Mucosa of rectum (tissue), 2 donors: ENCODE results near the gene PHF13.
A peak's percentile ranks its signal among the peaks of the same experiment; 100 is the strongest.

ENCODE experiments used
- H3K27ac ChIP-seq, 2 donors: one replicate each; pipeline ENCODE4 v1.7.0; 2013; ENCODE audit warnings: inconsistent platforms in 2 of 2, low read depth in 2 of 2, low read length in 2 of 2
- H3K27me3 ChIP-seq, 2 donors: one replicate each; pipeline ENCODE4 v1.7.0; 2013; ENCODE audit warnings: low read length in 2 of 2; ENCODE audit not compliant: control insufficient read depth in 2 of 2, insufficient read depth in 2 of 2
- H3K36me3 ChIP-seq, 2 donors: one replicate each; pipeline ENCODE4 v1.7.0; 2013; ENCODE audit warnings: low read length in 2 of 2; ENCODE audit not compliant: control insufficient read depth in 2 of 2, insufficient read depth in 2 of 2
- H3K4me1 ChIP-seq, 2 donors: one replicate each; pipeline ENCODE4 v1.7.0; 2013; ENCODE audit warnings: low read length in 2 of 2, mild to moderate bottlenecking in 1 of 2; ENCODE audit not compliant: control insufficient read depth in 2 of 2, insufficient read depth in 2 of 2
- H3K4me3 ChIP-seq, 2 donors: one replicate each; pipeline ENCODE4 v1.7.0; 2013; ENCODE audit warnings: low read length in 2 of 2
- H3K9ac ChIP-seq, 2 donors: one replicate each; pipeline ENCODE4 v1.7.0; 2013; ENCODE audit warnings: low read length in 2 of 2, low read depth in 1 of 2, mild to moderate bottlenecking in 1 of 2
- H3K9me3 ChIP-seq, 2 donors: one replicate each; pipeline ENCODE4 v1.7.0; 2013; ENCODE audit warnings: low read length in 2 of 2; ENCODE audit not compliant: control insufficient read depth in 2 of 2
- donor health status: healthy.
- donor health status: Normal muscosa, but diverticular disease.

Gene PHF13

GRCh38 chr1:6579374-6580118 is 34.0 kb upstream of the PHF13 start, which contains the start of gene ZBTB48:
TSS of gene ZBTB48 (plus strand) at chr1:6579994. CDS start at chr1:6580610, 616 bp downstream.
- Histone ChIP-seq H3K27ac (peak within 1 kb of the TSS; percentile 91 to 94), H3K4me1 (peaks cover 30 to 32% of the 10 kb centered on the region in 2 donors), H3K9me3 (no peaks in the 10 kb centered on the region), H3K9ac (peak within 1 kb of the TSS; percentile 81 to 97), H3K27me3 (no peaks in the 10 kb centered on the region), H3K4me3 (peak within 1 kb of the TSS; percentile 80 to 95), H3K36me3 (no peaks in the 10 kb centered on the region)

GRCh38 chr1:6580119-6580592 is 33.4 kb upstream of the PHF13 start:
- H3K27me3 ChIP-seq = no peaks in the 10 kb centered on the region
- peaks cover 30 to 32% of the 10 kb centered on the region in 2 donors for H3K4me1 ChIP-seq
- no peaks in the 10 kb centered on the region for H3K36me3 ChIP-seq
- no peaks in the 10 kb centered on the region for H3K9me3 ChIP-seq
- peak overlapping the region; percentile 81 to 97 for H3K9ac ChIP-seq
- H3K4me3 ChIP-seq = peak overlapping the region; percentile 80 to 95
- peak overlapping the region; percentile 91 to 94 for H3K27ac ChIP-seq

GRCh38 chr1:6580593-6581409 is 32.7 kb upstream of the PHF13 start:
- H3K27ac ChIP-seq = peak overlapping the region; percentile 91 to 94
- H3K9me3 ChIP-seq = no peaks in the 10 kb centered on the region
- H3K4me3 ChIP-seq = peak overlapping the region; percentile 80 to 95
- no peaks in the 10 kb centered on the region for H3K27me3 ChIP-seq
- H3K4me1 ChIP-seq = peaks cover 30 to 32% of the 10 kb centered on the region in 2 donors
- peak overlapping the region; percentile 81 to 97 for H3K9ac ChIP-seq
- no peaks in the 10 kb centered on the region for H3K36me3 ChIP-seq

- Histone ChIP-seq H3K9me3 (no peaks in the 10 kb centered on the region), H3K4me1 (peaks cover 30 to 32% of the 10 kb centered on the region in 2 donors), H3K9ac (peak overlapping the region; percentile 56 to 59), H3K36me3 (peaks cover 0 to 1% of the 10 kb centered on the region in 2 donors), H3K4me3 (peak overlapping the region; percentile 55 to 80), H3K27me3 (no peaks in the 10 kb centered on the region), H3K27ac (peak overlapping the region; percentile 91 to 94)
Observed at GRCh38 chr1:6581561-6582305, 31.8 kb upstream of the PHF13 start.

- Histone ChIP-seq H3K4me1 (peaks cover 30 to 32% of the 10 kb centered on the region in 2 donors), H3K4me3 (peak overlapping the region; percentile 55 to 80), H3K36me3 (peaks cover 2 to 8% of the 10 kb centered on the region in 2 donors), H3K9me3 (no peaks in the 10 kb centered on the region), H3K27me3 (no peaks in the 10 kb centered on the region), H3K27ac (peak overlapping the region; percentile 91 to 94), H3K9ac (peak overlapping the region; percentile 56 to 59)
Observed at GRCh38 chr1:6582370-6582769, 31.2 kb upstream of the PHF13 start.

GRCh38 chr1:6584126-6585080 is 29.1 kb upstream of the PHF13 start:
- peaks cover 12 to 26% of the 10 kb centered on the region in 2 donors for H3K36me3 ChIP-seq
- H3K4me1 ChIP-seq = peaks cover 25 to 38% of the 10 kb centered on the region in 2 donors
- no peak overlapping the region for H3K9ac ChIP-seq
- no peaks in the 10 kb centered on the region for H3K9me3 ChIP-seq
- H3K4me3 ChIP-seq = no peak overlapping the region
- no peak overlapping the region for H3K27ac ChIP-seq
- H3K27me3 ChIP-seq = no peaks in the 10 kb centered on the region

- H3K4me1 ChIP-seq = peaks cover 24 to 36% of the 10 kb centered on the region in 2 donors
- no peak overlapping the region for H3K9ac ChIP-seq
- no peak overlapping the region for H3K4me3 ChIP-seq
- no peaks in the 10 kb centered on the region for H3K27me3 ChIP-seq
- no peaks in the 10 kb centered on the region for H3K9me3 ChIP-seq
- peaks cover 13 to 33% of the 10 kb centered on the region in 2 donors for H3K36me3 ChIP-seq
- H3K27ac ChIP-seq = no peak overlapping the region
Observed at GRCh38 chr1:6585081-6585722, 28.3 kb upstream of the PHF13 start.

GRCh38 chr1:6585841-6586240 is 27.7 kb upstream of the PHF13 start:
- Histone ChIP-seq H3K9me3 (no peaks in the 10 kb centered on the region), H3K27ac (no peak overlapping the region), H3K4me3 (no peak overlapping the region), H3K27me3 (no peaks in the 10 kb centered on the region), H3K9ac (no peak overlapping the region), H3K4me1 (peaks cover 20 to 30% of the 10 kb centered on the region in 2 donors), H3K36me3 (peaks cover 13 to 37% of the 10 kb centered on the region in 2 donors)
